ENCODE results near the gene SGMS1.

Gene SGMS1

DNA sequence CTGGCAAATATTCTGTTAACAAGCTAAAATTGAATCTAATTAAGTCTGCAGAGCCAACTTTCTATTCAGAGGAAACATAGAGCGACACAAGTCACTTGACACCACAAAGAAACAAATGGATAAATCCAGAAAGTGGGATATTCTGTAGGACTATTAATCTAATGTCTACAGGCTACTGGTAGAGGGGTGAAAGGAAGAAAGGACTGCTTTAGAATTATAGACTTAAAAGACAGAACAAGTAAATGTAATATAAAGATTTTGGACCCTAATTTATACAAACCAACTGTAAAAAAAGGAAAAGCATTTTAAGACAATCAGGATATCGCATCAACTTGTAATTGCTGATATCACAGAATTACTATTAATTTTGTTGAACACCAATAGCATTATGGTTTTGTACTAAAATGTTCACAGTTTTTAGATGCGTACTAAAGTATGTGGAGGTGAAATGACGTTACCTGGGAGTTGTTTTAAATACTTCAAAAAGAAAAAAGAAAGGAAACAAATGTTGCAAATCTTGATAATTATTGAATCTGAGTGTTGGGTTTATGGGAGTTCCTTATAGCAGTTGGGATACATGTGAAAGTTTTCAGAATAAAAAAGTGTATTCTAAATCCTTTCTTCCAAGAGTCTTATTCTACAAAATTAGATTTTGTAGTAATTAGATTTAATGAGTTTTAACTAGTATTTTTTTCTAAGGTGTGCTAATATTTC lies 298.9 kb downstream of the SGMS1 start:
- H3K27ac Mint-ChIP-seq: no peak overlapping the region
- H3K4me3 Mint-ChIP-seq: no peak overlapping the region
- H3K36me3 Mint-ChIP-seq (ENCODE audit: low read depth): no peaks in the 10 kb centered on the region
- no peak for TF ChIP-seq CTCF (IDR thresholded peaks at IDR 0.05; ENCODE audit: unreplicated experiment in 3 of 3)
- H3K4me1 Mint-ChIP-seq: peaks cover 10% of the 10 kb centered on the region
- H3K9me3 Mint-ChIP-seq: no peaks in the 10 kb centered on the region
- H3K27me3 Mint-ChIP-seq (ENCODE audit: low read depth): no peaks in the 10 kb centered on the region

GRCh38 chr10:50324046-50324445 lies 299.7 kb downstream of the SGMS1 start:
- no peak overlapping the region for H3K27ac Mint-ChIP-seq
- no peak overlapping the region for H3K4me3 Mint-ChIP-seq
- no peak for TF ChIP-seq CTCF (IDR thresholded peaks at IDR 0.05; ENCODE audit: unreplicated experiment in 3 of 3)
- no peaks in the 10 kb centered on the region for H3K36me3 Mint-ChIP-seq (ENCODE audit: low read depth)
- H3K27me3 Mint-ChIP-seq (ENCODE audit: low read depth): no peaks in the 10 kb centered on the region
- H3K4me1 Mint-ChIP-seq: peaks cover 10% of the 10 kb centered on the region
- no peaks in the 10 kb centered on the region for H3K9me3 Mint-ChIP-seq

- Mint-ChIP-seq H3K4me1 (peaks cover 7% of the 10 kb centered on the region), H3K27ac (no peak overlapping the region), H3K27me3 (ENCODE audit: low read depth) (no peaks in the 10 kb centered on the region), H3K36me3 (ENCODE audit: low read depth) (no peaks in the 10 kb centered on the region), H3K9me3 (no peaks in the 10 kb centered on the region), H3K4me3 (no peak overlapping the region)
- no peak for TF ChIP-seq CTCF (IDR thresholded peaks at IDR 0.05; ENCODE audit: unreplicated experiment in 3 of 3)
These were observed 301.7 kb downstream of the SGMS1 start for GRCh38 chr10:50322077-50322476.

- no peaks in the 10 kb centered on the region for H3K9me3 Mint-ChIP-seq
- peaks cover 1% of the 10 kb centered on the region for H3K36me3 Mint-ChIP-seq (ENCODE audit: low read depth)
- no peak for TF ChIP-seq CTCF (IDR thresholded peaks at IDR 0.05; ENCODE audit: unreplicated experiment in 3 of 3)
- H3K27me3 Mint-ChIP-seq (ENCODE audit: low read depth): no peaks in the 10 kb centered on the region
- H3K4me1 Mint-ChIP-seq: no peaks in the 10 kb centered on the region
- H3K27ac Mint-ChIP-seq: no peak overlapping the region
- H3K4me3 Mint-ChIP-seq: no peak overlapping the region
These were observed 305.6 kb downstream of the SGMS1 start for GRCh38 chr10:50318129-50318528.

DNA sequence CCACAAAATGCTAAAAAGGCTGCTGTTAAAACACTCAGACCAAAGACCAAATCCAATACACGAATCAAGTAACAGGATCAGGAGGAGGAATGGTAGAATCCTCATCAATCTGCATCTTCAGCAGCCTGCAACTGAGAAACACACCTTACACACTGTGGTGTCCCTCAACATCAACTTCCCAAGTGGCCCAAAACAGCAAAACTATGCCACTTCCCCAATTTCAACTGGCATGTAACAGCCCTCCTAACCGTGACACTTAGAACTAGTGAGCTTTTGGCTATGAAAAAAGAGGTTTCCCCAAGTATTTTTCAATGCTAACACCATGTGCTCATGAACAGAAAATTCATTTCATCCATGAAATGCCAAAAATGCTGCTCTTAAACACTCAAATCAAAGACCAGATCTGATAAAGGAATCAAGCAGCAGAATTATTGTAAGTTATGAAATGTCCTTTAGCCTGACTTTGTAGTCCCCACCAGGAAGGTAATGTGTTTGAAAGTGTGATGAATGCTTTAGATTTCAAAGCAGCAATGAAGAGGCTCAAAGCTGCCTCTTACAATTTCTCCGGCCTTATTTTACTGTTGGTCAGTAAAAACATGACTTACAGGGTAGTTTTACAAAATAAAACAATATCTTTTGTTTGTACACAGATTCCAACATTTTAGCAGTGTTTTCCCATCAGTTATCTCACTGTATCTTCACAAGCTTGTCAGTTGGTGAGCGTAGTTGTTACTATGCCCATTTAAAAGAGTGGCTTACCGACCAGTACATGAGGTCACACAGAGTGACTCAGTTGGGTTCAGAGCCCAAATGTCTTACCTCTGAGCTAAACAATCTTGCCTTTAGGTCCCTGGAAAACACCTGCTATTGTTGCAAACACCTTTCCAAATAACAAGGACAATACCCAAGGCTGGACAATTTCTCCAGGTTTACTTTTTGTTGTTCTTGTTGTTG lies 306.8 kb downstream of the SGMS1 start:
- Mint-ChIP-seq H3K4me3 (no peak overlapping the region), H3K27me3 (ENCODE audit: low read depth) (no peaks in the 10 kb centered on the region)

More for the DNA sequence above, 306.8 kb downstream of the SGMS1 start:
- H3K9me3 Mint-ChIP-seq: no peaks in the 10 kb centered on the region
- no peak for TF ChIP-seq CTCF (IDR thresholded peaks at IDR 0.05; ENCODE audit: unreplicated experiment in 3 of 3)
- no peak overlapping the region for H3K27ac Mint-ChIP-seq
- H3K36me3 Mint-ChIP-seq (ENCODE audit: low read depth): peaks cover 9% of the 10 kb centered on the region
- no peaks in the 10 kb centered on the region for H3K4me1 Mint-ChIP-seq
